HG03159 (cell line): Measurements from ENCODE around the gene NUDT22.

Source experiments
- ATAC-seq: cut with Tn5 transposase; IDR thresholded peaks from one replicate; pipeline ENCODE4 v1.9.1; 2021; ENCODE audit warnings: mild to moderate bottlenecking, moderate library complexity; ENCODE audit not compliant: unreplicated experiment

Gene NUDT22

GRCh38 chr11:64226507-64227051, 505 bp downstream of the NUDT22 start:
- peak; percentile 29 for ATAC-seq

- ATAC-seq, result no peak
Measured at GRCh38 chr11:64227405-64227956, 1.4 kb downstream of the NUDT22 start.

GRCh38 chr11:64229090-64229743, 3.1 kb downstream of the NUDT22 start:
- ATAC-seq, result no peak

GRCh38 chr11:64229744-64230170, 3.7 kb downstream of the NUDT22 start:
- ATAC-seq, result no peak

GRCh38 chr11:64230171-64230984, 4.3 kb downstream of the NUDT22 start, which contains the start of gene DNAJC4:
Gene DNAJC4 (plus strand): TSS chr11:64230548. CDS start chr11:64230855, 307 bp downstream.
- ATAC-seq, result peak; percentile 33

- ATAC-seq, result no peak
Measured at GRCh38 chr11:64230985-64231365, 4.9 kb downstream of the NUDT22 start.

GRCh38 chr11:64231546-64231945, 5.5 kb downstream of the NUDT22 start:
- no peak for ATAC-seq

- no peak for ATAC-seq
Measured at GRCh38 chr11:64232182-64232966, 6.3 kb downstream of the NUDT22 start.

- no peak for ATAC-seq
Measured at GRCh38 chr11:64232967-64233315, 6.9 kb downstream of the NUDT22 start.

- ATAC-seq, result no peak
Measured at GRCh38 chr11:64233913-64234586, 8.0 kb downstream of the NUDT22 start, which contains the start of gene VEGFB. Gene VEGFB (plus strand): TSS chr11:64234584. CDS start chr11:64234834, 250 bp downstream.

GRCh38 chr11:64234647-64235379, 8.7 kb downstream of the NUDT22 start:
- ATAC-seq, result no peak

- no peak for ATAC-seq
Measured at GRCh38 chr11:64235437-64236161, 9.5 kb downstream of the NUDT22 start.

- ATAC-seq, result no peak
Measured at GRCh38 chr11:64237484-64237951, 11.4 kb downstream of the NUDT22 start.

GRCh38 chr11:64238076-64238475, 12.0 kb downstream of the NUDT22 start:
- no peak for ATAC-seq

- ATAC-seq, result no peak
Measured at GRCh38 chr11:64238999-64239398, 12.9 kb downstream of the NUDT22 start.

- peak; percentile 7 for ATAC-seq
Measured at GRCh38 chr11:64239662-64240434, 13.8 kb downstream of the NUDT22 start.

GRCh38 chr11:64240435-64241240, 14.6 kb downstream of the NUDT22 start, which contains the start of gene FKBP2:
Gene FKBP2 (plus strand): TSS chr11:64241095. CDS start chr11:64242388, 1,293 bp downstream.
- ATAC-seq, result peak; percentile 38
